ENCODE data around the gene ITGB4. TPM values are rescaled to one million over a fixed set of nuclear protein-coding genes. Genes with fewer than 3 reads are reported as not detected.

Gene ITGB4
- total RNA-seq, 1 donor from 2014 or later: 1.3 TPM

DNA sequence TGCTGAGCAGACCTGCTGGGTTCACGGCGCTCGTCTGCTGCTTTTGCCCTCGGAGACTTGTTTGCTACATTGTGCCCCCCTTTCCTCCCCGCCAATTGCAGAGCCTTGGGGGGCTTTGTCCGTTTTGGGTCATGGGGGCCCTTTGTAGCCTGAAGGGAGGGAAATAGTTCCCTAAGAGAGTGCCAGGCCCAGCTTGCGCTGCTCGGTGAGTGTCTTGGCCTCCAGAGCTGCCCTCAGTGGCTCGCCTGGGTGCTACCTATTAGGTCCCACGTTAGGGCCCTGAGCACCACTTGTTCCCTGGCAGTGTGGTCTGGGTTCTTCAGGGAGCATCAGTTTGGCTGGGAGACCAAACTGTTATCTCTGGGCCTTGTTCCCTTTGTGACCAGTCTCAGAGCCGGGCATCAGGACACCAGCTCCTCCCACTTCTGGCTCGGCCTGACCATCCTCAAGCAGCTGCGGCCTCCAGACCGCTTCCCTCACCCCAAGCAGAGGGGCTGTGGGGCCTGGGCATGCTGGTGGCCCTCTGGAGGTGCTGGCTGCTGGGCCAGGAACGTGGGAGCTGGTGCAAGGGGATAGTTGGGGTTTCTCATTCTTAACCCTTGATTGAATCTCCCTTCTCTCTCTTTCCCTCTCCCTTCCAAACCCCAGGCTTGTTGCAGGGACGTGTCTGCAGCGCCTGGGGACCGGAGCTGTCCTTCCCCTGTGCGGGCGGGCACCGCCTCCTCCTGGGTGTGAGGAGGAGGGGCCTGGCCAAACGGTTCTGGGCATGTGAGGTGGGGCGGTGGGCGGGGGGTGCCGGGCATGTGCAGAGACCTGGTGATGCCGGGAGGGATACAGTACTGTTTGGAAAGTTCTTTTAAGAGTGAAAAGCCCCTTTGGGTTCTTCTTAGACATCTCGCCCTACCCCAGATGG, 16.0 kb upstream of the ITGB4 start:
- no peaks in the 10 kb centered on the region for H3K9me3 Mint-ChIP-seq
- DNase-seq (ENCODE audit: low spot score): no peak
- intact Hi-C loops (cut with micrococcal nuclease): no loop called here
- H3K4me3 Mint-ChIP-seq (ENCODE audit: low read depth): no peak overlapping the region
- H3K27ac Mint-ChIP-seq: no peak overlapping the region
- no peaks in the 10 kb centered on the region for H3K27me3 Mint-ChIP-seq (ENCODE audit: low read depth)
- H3K4me1 Mint-ChIP-seq (ENCODE audit: low read depth): no peaks in the 10 kb centered on the region
- peaks cover 54% of the 10 kb centered on the region for H3K36me3 Mint-ChIP-seq (ENCODE audit: low read depth)

DNA sequence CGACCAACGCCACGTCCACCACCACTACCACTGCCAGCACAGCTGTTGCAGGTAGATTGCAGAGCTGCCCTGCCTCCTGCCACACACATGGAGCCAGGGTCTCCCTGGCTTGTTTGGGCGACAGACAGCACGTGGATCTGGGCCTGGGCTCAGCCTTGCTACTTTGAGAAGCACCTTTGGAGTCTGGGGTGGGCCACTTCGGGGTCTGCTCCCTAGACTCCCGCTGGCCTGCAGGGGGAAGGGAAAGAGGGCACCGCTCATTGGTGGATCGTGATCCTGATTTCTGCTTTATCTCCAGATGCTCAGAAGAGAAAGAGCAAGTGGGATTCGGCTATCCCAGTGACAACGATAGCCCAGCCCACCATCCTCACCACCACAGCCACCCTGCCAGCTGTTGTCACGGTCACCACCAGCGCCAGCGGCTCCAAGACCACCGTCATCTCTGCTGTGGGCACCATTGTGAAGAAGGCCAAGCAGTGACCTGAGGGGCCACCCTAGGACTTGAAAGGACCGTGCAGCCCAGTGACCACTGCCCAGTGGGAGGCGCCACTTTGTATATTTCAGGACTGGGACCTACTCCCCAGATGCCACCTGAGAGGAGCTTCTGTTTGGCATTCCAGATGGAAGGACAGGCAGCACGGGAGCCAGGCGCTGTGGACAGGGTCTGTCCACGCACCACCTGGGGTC, 15.1 kb upstream of the ITGB4 start:
- no peak overlapping the region for H3K27ac Mint-ChIP-seq
- H3K4me3 Mint-ChIP-seq (ENCODE audit: low read depth): no peak overlapping the region
- H3K36me3 Mint-ChIP-seq (ENCODE audit: low read depth): peaks cover 45% of the 10 kb centered on the region
- DNase-seq (ENCODE audit: low spot score): no peak
- no peaks in the 10 kb centered on the region for H3K4me1 Mint-ChIP-seq (ENCODE audit: low read depth)
- no peaks in the 10 kb centered on the region for H3K9me3 Mint-ChIP-seq
- H3K27me3 Mint-ChIP-seq (ENCODE audit: low read depth): peaks cover 3% of the 10 kb centered on the region
- intact Hi-C loops (cut with micrococcal nuclease): no loop called here

DNA sequence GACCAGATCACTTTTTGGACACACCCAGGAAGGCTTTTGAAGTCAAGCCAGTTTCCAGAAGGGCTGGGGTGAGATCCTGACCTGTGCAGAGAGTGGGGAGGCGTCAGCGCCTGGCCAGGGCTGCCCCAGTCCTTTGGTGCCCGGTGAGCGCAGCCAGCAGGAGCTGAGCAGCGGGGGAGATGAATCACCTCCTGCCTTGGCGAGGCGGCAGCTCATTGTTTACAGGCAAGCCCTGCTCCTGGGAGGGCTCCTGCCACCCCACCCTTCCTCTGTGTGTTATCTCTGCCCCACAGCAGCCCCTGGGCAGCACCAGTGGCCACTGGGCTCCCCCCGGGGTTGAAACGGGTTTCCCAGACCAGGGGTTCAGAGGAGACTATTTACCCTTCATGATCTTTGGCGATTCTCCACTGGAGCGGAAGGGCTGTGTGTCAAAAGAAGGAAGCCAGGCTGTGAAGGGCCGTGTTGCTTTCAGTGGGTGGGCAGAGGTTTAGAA, 14.1 kb upstream of the ITGB4 start:
- Mint-ChIP-seq H3K27me3 (ENCODE audit: low read depth) (peaks cover 3% of the 10 kb centered on the region), H3K4me3 (ENCODE audit: low read depth) (no peak overlapping the region), H3K9me3 (no peaks in the 10 kb centered on the region), H3K36me3 (ENCODE audit: low read depth) (peaks cover 37% of the 10 kb centered on the region), H3K4me1 (ENCODE audit: low read depth) (no peaks in the 10 kb centered on the region), H3K27ac (no peak overlapping the region)
- intact Hi-C loops (cut with micrococcal nuclease): no loop called here
- no peak for DNase-seq (ENCODE audit: low spot score)

DNA sequence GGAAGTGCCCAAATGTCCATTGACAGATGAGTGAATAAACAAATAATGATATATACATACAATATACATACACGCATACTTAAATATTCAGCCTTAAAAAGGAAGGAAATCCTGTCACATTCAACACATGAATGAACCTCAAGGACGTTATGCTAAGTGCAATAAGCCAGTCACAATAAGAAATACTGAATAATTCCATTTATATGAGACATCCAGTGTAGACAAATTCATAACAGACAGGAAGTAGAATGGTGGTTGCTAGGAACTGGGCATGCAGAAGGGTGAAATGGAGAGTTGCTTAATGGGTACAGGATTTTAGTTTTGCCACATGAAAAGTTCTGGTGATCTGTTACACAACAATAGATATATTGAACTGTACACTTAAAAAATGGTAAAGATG, 8.8 kb upstream of the ITGB4 start:
- intact Hi-C loops (cut with micrococcal nuclease): no loop called here
- Mint-ChIP-seq H3K4me3 (ENCODE audit: low read depth) (no peak overlapping the region), H3K27ac (no peak overlapping the region), H3K36me3 (ENCODE audit: low read depth) (peaks cover 5% of the 10 kb centered on the region), H3K4me1 (ENCODE audit: low read depth) (no peaks in the 10 kb centered on the region), H3K27me3 (ENCODE audit: low read depth) (peaks cover 4% of the 10 kb centered on the region), H3K9me3 (no peaks in the 10 kb centered on the region)
- DNase-seq (ENCODE audit: low spot score): no peak

DNA sequence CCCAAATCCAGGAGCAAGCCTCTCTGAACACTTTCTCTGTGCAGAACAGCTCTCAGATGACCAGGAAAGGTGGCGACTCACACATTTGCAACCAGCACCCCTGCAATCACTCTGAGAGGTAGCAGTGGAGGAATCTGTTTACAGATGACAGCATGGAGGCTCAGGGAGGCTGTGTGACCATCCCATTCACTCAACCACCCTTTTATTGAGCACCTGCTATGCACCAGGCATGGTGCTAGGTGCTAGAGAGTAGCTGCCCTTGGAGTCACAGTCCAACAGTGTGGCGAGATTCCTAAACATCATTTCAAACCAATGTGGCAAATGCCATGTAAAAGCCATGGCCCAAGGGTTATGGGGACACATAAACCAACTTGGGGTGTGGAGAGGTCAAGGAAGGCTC, 1.5 kb upstream of the ITGB4 start:
- Mint-ChIP-seq H3K36me3 (ENCODE audit: low read depth) (no peaks in the 10 kb centered on the region), H3K9me3 (no peaks in the 10 kb centered on the region), H3K4me1 (ENCODE audit: low read depth) (peaks cover 2% of the 10 kb centered on the region), H3K4me3 (ENCODE audit: low read depth) (peak overlapping the region; percentile 79), H3K27me3 (ENCODE audit: low read depth) (peaks cover 19% of the 10 kb centered on the region), H3K27ac (no peak overlapping the region)
- DNase-seq (ENCODE audit: low spot score): no peak
- intact Hi-C loops (cut with micrococcal nuclease): no loop called here

DNA sequence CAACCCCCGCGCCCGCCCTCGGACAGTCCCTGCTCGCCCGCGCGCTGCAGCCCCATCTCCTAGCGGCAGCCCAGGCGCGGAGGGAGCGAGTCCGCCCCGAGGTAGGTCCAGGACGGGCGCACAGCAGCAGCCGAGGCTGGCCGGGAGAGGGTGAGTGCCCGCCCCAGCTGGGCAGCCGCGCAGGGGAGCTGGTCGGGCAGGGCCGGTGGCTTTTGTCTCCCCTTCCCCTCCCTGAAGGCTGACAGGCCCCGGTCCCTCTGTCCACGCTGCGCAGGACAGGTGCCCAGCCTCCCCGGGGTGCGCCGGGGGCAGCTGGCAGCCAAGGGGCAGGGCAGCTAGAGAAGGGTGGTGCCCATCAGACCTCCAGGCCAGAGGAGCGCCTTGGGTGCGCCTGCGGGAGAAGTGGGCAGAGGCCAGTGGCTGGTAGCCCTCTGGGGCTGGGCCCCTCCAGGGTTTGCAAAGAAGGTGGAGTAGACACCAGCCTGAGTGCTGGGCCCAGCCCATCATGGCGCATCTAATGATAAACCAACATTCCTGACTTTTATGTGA, 278 bp downstream of the ITGB4 start:
- intact Hi-C loops (cut with micrococcal nuclease): no loop called here
- Mint-ChIP-seq H3K4me3 (ENCODE audit: low read depth) (peak overlapping the region; percentile 26), H3K27me3 (ENCODE audit: low read depth) (peaks cover 19% of the 10 kb centered on the region), H3K9me3 (no peaks in the 10 kb centered on the region), H3K36me3 (ENCODE audit: low read depth) (no peaks in the 10 kb centered on the region), H3K4me1 (ENCODE audit: low read depth) (peaks cover 2% of the 10 kb centered on the region), H3K27ac (no peak overlapping the region)
- no peak for DNase-seq (ENCODE audit: low spot score)

DNA sequence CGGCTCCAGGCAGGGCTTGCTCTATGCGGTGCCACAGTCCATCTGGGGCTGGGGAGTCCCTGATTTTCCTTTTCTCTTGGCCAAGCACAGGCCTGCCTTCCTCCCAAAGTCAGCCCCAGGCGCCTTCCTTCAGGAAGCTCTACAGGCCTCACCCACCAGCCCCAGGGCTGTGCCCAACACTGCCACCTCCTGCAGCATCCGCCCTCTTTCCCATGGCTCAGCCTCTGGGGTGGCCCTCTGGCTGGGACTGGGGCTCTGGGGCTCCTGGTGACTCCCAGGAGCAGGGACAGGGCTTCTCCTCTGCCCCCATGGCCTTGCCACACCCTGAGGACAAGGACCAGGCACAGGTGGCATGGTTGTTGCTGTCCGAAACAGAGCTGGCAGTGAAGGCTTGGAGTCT, 817 bp downstream of the ITGB4 start:
- Mint-ChIP-seq H3K27me3 (ENCODE audit: low read depth) (peaks cover 19% of the 10 kb centered on the region), H3K4me1 (ENCODE audit: low read depth) (peaks cover 2% of the 10 kb centered on the region), H3K4me3 (ENCODE audit: low read depth) (peak overlapping the region; percentile 26), H3K9me3 (no peaks in the 10 kb centered on the region), H3K36me3 (ENCODE audit: low read depth) (no peaks in the 10 kb centered on the region), H3K27ac (no peak overlapping the region)
- DNase-seq (ENCODE audit: low spot score): no peak
- intact Hi-C loops (cut with micrococcal nuclease): no loop called here

DNA sequence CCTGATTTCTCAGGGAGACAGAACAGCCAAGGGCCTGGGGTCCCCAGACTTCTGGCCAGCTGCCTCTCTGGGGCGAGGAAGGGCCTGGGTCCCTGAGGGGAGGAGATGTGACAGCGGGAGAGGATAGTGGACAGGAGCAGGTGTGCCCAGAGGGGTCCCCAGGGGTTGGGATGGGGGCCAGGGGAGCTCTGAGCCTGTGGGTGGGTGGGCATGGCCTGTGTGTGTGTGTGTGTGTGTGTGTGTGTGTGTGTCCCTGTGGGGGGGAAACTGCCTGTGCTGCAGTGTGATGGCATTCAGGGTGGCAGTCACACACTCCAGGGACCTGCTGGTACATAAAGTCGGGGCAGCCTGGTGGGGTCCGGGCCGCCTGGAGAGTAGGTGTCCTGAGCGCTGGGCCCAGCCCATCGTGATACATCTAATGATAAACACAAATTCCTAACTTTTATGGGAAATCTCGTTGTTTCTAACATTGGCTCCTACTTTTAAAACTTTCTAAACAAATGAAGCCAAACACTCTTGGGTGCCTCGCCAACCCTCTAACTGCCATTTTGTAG, 1.4 kb downstream of the ITGB4 start:
- no peak overlapping the region for H3K27ac Mint-ChIP-seq
- no peak for DNase-seq (ENCODE audit: low spot score)
- H3K4me3 Mint-ChIP-seq (ENCODE audit: low read depth): no peak overlapping the region
- no peaks in the 10 kb centered on the region for H3K9me3 Mint-ChIP-seq
- peaks cover 2% of the 10 kb centered on the region for H3K4me1 Mint-ChIP-seq (ENCODE audit: low read depth)
- H3K27me3 Mint-ChIP-seq (ENCODE audit: low read depth): peaks cover 19% of the 10 kb centered on the region
- no peaks in the 10 kb centered on the region for H3K36me3 Mint-ChIP-seq (ENCODE audit: low read depth)
- intact Hi-C loops (cut with micrococcal nuclease): no loop called here

DNA sequence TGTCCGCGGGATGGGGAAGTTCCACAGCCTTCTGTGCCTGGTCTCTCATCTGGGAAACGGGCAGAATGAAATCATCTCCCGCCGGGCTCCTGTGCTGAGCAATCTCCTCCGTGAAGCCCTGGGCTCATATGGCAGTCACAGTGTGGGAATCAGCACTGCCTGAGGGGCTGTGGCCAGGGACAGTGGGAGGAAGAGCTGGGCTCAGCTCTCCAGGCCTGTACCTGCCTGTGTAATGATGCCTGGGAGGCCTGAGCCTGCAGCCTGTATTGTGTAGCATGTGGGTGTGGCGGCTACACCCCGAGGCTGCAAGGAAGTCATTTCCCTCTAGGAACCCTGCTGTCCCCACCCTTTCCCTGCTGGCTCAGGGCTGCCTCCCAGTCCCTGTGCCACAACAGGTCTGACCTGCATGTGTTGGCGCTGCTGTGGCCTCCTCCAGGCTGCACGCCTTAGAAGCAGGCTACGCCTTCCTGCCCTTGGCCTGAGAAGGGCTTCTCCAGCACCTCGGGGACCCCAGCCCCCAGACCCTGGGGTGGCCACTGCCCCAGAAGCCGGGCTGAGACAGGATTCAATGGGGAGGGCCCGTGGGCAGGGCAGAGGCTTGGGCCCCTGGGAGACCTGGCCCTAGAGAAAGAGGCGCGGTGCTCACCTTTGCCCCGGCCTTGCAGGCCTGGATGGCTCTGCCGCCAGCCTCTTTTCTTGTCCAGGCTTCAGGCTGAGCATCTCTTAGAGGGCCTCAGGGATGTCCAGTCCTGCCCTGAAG, 2.1 kb downstream of the ITGB4 start:
- Mint-ChIP-seq H3K36me3 (ENCODE audit: low read depth) (no peaks in the 10 kb centered on the region), H3K27me3 (ENCODE audit: low read depth) (peaks cover 19% of the 10 kb centered on the region), H3K4me3 (ENCODE audit: low read depth) (no peak overlapping the region), H3K4me1 (ENCODE audit: low read depth) (peaks cover 2% of the 10 kb centered on the region), H3K9me3 (no peaks in the 10 kb centered on the region), H3K27ac (no peak overlapping the region)
- intact Hi-C loops (cut with micrococcal nuclease): no loop called here
- no peak for DNase-seq (ENCODE audit: low spot score)

DNA sequence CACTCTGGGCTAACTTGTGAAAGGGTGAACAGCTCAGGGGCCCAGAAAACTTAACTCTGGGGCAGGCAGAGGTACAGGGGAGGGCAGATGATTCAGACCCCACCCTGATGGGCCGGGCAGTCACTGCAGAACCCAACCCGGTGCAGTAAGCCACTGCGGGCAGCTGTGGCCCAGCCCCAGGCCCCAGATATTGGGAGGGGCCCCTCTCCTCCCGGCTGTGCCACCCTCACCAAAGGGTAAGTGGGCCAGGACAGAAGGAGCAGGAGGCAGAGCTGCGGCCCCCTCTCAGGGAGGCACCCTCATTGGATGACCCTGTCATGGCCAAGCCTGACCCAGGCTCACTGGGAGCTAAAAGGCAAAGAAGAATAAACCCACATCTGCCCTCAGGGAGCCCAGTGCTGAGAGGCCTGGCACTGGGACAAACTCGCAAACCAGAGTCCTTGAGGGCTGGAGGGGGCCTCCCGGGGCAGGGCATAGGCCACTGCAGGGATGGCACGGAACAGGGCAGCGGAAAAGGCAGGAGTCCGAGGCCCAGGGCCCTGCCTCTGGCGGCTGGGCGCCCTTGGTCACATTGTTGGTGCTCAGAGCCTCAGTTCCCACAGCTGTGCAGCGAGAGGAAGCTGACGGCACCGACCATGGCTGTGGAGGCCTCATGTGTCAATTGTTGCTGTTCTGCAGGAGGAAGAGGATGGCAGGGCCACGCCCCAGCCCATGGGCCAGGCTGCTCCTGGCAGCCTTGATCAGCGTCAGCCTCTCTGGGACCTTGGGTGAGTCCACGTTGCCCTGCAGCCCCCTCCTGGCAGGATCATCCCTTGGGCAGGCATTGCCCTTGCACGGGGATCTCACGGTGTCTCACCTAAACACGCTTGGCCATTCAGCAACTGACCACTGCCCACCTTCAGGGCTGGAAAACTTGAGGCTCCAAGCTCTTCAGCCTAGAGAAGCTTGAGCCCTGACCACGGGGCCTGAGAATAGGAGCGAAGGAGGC, 3.1 kb downstream of the ITGB4 start:
- no peaks in the 10 kb centered on the region for H3K9me3 Mint-ChIP-seq
- H3K27ac Mint-ChIP-seq: no peak overlapping the region
- no peak for DNase-seq (ENCODE audit: low spot score)
- H3K27me3 Mint-ChIP-seq (ENCODE audit: low read depth): peaks cover 19% of the 10 kb centered on the region
- H3K4me3 Mint-ChIP-seq (ENCODE audit: low read depth): no peak overlapping the region
- intact Hi-C loops (cut with micrococcal nuclease): no loop called here
- H3K36me3 Mint-ChIP-seq (ENCODE audit: low read depth): no peaks in the 10 kb centered on the region
- peaks cover 2% of the 10 kb centered on the region for H3K4me1 Mint-ChIP-seq (ENCODE audit: low read depth)

DNA sequence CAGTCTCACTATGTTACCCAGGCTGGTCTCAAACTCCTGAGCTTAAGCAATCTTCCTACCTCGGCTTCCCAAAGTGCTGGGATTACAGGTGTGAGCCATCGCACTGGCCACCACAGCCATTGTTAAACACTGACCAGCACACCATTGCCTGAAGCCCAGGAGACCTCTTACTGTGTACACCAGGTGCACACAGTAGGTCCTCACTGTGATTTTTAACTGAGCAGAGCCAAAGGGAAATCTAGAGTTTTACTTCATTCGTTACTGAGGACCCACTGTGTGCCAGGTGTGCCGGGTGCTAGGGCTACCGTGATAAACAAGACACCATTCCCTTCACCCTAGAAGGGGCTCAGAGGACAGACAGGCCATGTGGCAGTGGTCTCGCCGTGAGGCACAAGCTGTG, 4.2 kb downstream of the ITGB4 start:
- peaks cover 2% of the 10 kb centered on the region for H3K4me1 Mint-ChIP-seq (ENCODE audit: low read depth)
- H3K27me3 Mint-ChIP-seq (ENCODE audit: low read depth): peaks cover 11% of the 10 kb centered on the region
- H3K4me3 Mint-ChIP-seq (ENCODE audit: low read depth): no peak overlapping the region
- no peak overlapping the region for H3K27ac Mint-ChIP-seq
- no peak for DNase-seq (ENCODE audit: low spot score)
- H3K36me3 Mint-ChIP-seq (ENCODE audit: low read depth): no peaks in the 10 kb centered on the region
- no peaks in the 10 kb centered on the region for H3K9me3 Mint-ChIP-seq
- intact Hi-C loops (cut with micrococcal nuclease): no loop called here
